Tibial nerve (tissue), 4 donors: ENCODE results near the gene UNC45A.

Experiments
- EP300 ChIP-seq, 2 donors: sonication (generic); formaldehyde crosslinking; IDR thresholded peaks; one replicate each; pipeline ENCODE4 v1.6.1; 2017; ENCODE audit warnings: antibody characterized with exemption in 2 of 2, mild to moderate bottlenecking in 1 of 2
- POLR2A ChIP-seq, 2 donors: fragments of 450-650 bp; IDR thresholded peaks; one replicate each; pipeline ENCODE4 v1.6.1; 2017; ENCODE audit warnings: antibody characterized with exemption in 2 of 2, mild to moderate bottlenecking in 2 of 2, moderate library complexity in 2 of 2
- TF ChIP-seq, protein P1 (sequence below), 5 experiments: fragments of 200-600 bp in 3 of 5; fragments of 450-650 bp in 2 of 5; sonication (generic) in 3 of 5; IDR thresholded peaks; one replicate each; pipeline ENCODE4 v1.5.1; 2016 to 2019; ENCODE audit warnings: antibody characterized with exemption in 5 of 5, mild to moderate bottlenecking in 3 of 5, moderate library complexity in 2 of 5

DNA sequence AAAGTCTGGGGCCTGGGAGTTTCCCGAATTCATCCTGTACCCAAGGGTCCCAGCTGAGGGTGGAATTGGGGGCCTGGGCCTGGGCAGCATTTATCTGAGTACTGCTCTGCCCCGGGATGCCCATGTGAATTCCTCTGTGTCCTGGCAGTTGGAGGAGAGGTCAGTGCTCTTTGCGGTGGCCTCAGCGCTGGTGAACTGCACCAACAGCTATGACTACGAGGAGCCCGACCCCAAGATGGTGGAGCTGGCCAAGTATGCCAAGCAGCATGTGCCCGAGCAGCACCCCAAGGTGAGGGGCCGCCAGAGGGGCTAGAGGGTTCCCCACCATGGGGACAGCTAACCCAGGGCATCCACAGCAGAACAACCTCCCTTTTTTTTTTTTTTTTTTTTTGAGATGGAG lies 13.4 kb downstream of the UNC45A start:
- TF ChIP-seq, protein P1, sequence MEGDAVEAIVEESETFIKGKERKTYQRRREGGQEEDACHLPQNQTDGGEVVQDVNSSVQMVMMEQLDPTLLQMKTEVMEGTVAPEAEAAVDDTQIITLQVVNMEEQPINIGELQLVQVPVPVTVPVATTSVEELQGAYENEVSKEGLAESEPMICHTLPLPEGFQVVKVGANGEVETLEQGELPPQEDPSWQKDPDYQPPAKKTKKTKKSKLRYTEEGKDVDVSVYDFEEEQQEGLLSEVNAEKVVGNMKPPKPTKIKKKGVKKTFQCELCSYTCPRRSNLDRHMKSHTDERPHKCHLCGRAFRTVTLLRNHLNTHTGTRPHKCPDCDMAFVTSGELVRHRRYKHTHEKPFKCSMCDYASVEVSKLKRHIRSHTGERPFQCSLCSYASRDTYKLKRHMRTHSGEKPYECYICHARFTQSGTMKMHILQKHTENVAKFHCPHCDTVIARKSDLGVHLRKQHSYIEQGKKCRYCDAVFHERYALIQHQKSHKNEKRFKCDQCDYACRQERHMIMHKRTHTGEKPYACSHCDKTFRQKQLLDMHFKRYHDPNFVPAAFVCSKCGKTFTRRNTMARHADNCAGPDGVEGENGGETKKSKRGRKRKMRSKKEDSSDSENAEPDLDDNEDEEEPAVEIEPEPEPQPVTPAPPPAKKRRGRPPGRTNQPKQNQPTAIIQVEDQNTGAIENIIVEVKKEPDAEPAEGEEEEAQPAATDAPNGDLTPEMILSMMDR (IDR thresholded peaks at IDR 0.05), result no peak
- no peak for TF ChIP-seq EP300 (IDR thresholded peaks at IDR 0.05)
- no peak for TF ChIP-seq POLR2A (IDR thresholded peaks at IDR 0.05)
